Measurements from ENCODE around the gene ARHGEF18.
"Not testable (repeated sequence)": the region's sequence is repeated elsewhere in the genome, so short reads cannot be mapped to it uniquely, and the experiment has no call there.

ARHGEF18 gene

DNA sequence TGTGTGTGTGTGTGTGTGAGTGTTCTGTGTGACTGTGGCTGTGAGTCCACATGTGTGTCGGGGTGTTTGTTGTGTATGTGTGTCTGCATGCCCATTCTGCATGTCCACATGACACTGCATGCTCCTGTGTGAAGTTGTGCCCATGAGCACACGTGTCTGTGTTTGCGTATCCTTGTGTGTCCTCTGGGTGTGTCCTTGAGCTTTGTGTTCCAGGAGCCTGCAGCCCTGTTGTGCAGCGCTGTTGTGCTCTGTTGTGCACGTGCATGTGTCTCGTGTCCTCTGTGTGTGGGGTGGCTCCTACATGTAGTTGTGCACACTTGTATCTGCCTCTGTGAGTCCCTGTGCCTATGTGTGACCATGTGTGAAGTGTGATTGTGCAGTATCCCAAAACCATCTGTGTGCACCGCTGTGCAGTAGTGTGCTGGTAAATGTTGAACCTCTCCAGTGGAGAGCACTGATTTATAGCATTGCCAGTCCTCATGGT lies 2.2 kb upstream of the ARHGEF18 start:
- in situ Hi-C loops (cut with HindIII; ENCODE audit: low sequenced_read_pairs): no loop called here

GRCh38 chr19:7346997-7347396 lies 1.7 kb upstream of the ARHGEF18 start:
- in situ Hi-C loops (cut with HindIII; ENCODE audit: low sequenced_read_pairs): not testable (repeated sequence)

DNA sequence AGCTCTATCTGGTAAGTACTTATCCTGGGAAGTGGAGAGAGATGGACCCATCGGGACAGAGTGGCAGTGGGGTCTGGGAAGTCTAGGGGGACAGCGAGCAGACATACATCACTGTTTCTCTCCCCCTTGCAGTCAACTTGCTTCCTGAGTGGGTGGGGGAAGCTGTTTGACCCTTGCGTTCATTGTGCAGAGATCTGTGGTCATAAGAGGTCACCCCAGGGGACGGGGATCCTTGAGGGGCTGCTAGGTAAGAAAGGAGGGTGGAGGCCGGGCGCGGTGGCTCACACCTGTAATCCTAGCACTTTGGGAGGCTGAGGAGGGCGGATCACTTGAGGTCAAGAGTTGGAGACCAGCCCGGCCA lies 474 bp downstream of the ARHGEF18 start:
- in situ Hi-C loops (cut with HindIII; ENCODE audit: low sequenced_read_pairs): no loop called here

DNA sequence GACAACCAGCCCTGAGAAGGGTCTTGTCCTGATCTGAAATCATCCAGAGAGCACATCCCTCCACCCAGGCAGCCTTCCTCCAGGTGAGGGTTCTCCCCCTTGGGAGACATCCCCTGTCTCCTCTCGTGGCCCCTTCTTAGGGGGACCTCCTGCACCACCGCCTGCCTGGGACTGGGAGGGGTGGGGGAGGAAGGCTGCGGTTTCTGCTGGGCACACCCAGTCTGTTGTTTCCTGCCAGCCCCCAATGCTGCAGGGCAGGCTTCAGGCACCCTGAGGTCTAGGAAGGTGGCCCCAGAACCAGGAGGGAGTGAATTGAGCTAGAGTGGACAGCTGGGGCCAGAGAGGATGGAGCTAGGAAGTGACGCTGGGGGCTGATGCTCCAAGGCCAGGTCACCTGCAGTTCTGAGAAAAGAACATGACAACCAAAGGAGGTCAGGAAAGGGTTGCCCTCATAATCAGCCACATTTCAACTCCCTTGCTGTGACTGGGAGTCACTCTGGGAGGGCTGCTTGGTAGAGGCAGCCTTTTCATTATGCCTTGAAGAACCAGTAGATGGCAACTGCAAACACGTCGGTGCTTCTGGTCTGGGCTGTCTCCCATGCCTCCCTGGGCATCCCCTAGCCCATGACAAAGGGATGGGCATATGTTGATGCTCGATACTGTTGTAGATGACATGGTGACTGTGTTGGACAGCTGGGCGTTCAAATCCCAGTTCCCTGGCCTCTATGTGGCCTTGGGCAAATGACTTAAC lies 1.4 kb downstream of the ARHGEF18 start:
- in situ Hi-C loops (cut with HindIII; ENCODE audit: low sequenced_read_pairs): loop anchor here (25.0 kb wide), 1 partner anchor 462 kb away; no protein-coding TSS in a partner anchor

- in situ Hi-C loops (cut with HindIII; ENCODE audit: low sequenced_read_pairs): loop anchor here (25.0 kb wide), 1 partner anchor 460 kb away; no protein-coding TSS in a partner anchor
Observed at GRCh38 chr19:7351861-7352260, 3.1 kb downstream of the ARHGEF18 start.

DNA sequence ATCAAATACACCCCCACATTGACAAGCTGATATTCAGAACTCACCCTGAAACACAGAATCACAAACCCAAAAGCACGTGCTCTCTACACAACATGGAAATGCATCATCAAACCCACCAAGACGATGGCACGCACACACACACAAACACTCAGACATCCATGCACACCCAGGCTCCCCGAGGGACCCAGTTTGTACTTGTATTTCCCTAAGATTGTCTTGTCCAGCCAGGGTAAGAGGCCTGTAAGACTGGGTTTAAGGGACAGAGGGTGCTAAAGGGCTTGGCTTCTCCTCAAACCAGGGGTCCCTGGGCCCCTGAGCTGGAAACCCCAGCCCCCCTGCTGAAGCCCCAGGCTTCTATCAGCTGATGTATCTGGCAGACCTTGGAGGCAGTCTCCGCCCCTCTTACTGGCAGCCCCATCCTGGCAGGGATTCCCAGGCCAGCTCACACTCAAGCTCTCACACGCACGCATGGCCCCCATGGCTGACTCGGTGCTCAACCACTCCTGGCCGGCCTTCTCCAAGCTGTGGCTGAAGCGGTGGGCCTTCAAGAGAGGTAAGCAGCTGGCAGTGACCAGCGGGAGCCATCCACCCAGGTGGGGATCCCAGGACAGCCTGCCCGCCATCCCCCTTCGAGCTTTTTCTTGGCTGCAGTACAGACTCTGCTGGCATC lies 6.5 kb downstream of the ARHGEF18 start:
- in situ Hi-C loops (cut with HindIII; ENCODE audit: low sequenced_read_pairs): loop anchor here (25.0 kb wide), 1 partner anchor 457 kb away; no protein-coding TSS in a partner anchor

- in situ Hi-C loops (cut with HindIII; ENCODE audit: low sequenced_read_pairs): loop anchor here (25.0 kb wide), 1 partner anchor 456 kb away; no protein-coding TSS in a partner anchor
Observed at GRCh38 chr19:7355871-7356270, 7.1 kb downstream of the ARHGEF18 start.

DNA sequence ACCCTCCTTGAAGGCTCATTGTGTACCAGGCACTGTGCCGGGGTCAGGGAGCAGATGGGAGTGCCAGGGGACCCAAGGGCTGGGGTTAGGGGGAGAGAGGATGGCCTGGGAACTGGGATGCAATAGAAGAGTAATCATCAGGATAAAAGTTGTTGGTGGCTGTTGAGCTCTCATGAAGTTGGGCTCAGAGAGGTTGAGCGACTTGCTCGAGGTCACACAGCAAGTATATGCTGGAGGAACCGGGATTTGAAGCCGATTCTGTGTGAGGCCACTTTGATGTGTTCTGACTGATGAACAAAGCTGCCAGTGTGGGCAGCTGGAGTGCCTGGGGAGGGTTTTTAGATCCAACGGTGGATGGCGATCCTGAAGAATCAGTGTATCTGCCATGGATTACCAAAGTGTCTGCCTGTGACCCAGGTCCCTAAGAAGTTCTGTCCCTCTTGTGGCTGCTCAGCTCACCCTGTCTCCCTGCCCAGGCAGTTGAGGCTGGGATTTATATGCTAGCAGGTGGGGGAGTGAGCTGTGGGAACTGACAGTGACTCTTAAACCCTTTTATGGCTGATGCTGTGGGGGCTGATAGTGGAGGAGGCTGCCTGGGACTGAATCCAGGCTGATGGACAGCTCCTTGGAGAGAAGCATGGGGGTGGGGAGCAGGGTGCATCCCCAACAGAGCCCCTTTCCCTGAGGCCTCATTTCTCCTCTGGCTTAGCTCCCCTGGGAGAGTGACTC lies 8.3 kb downstream of the ARHGEF18 start:
- in situ Hi-C loops (cut with HindIII; ENCODE audit: low sequenced_read_pairs): loop anchor here (25.0 kb wide), 1 partner anchor 455 kb away; no protein-coding TSS in a partner anchor

DNA sequence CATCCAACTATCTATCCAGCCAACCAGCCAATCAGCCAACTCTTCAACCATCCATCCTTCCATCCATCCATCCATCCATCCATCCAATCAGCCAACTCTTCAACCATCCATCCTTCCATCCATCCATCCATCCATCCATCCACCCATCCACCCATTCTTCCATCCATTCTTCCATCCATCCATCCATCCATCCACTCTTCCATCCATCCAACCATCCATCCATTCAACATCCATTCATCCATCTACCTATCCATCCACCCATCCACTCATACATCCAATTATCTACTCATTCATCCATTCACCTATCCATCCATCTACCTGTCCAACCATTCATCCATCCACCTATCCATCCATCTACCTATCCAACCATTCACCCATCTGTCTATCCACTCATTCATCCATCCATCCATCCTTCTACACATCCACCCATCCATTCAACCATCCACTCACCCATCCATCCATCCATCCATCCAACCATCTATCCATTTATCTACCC lies 9.4 kb downstream of the ARHGEF18 start:
- in situ Hi-C loops (cut with HindIII; ENCODE audit: low sequenced_read_pairs): loop anchor here (25.0 kb wide), 1 partner anchor 454 kb away; no protein-coding TSS in a partner anchor

GRCh38 chr19:7360393-7360984 lies 11.8 kb downstream of the ARHGEF18 start:
- in situ Hi-C loops (cut with HindIII; ENCODE audit: low sequenced_read_pairs): loop anchor here (5.0 to 25.0 kb wide), 2 partner anchors 102 to 452 kb away; no protein-coding TSS in a partner anchor

- in situ Hi-C loops (cut with HindIII; ENCODE audit: low sequenced_read_pairs): loop anchor here (5.0 to 25.0 kb wide), 2 partner anchors 99 to 449 kb away; no protein-coding TSS in a partner anchor
Observed at GRCh38 chr19:7363225-7363624, 14.5 kb downstream of the ARHGEF18 start.

DNA sequence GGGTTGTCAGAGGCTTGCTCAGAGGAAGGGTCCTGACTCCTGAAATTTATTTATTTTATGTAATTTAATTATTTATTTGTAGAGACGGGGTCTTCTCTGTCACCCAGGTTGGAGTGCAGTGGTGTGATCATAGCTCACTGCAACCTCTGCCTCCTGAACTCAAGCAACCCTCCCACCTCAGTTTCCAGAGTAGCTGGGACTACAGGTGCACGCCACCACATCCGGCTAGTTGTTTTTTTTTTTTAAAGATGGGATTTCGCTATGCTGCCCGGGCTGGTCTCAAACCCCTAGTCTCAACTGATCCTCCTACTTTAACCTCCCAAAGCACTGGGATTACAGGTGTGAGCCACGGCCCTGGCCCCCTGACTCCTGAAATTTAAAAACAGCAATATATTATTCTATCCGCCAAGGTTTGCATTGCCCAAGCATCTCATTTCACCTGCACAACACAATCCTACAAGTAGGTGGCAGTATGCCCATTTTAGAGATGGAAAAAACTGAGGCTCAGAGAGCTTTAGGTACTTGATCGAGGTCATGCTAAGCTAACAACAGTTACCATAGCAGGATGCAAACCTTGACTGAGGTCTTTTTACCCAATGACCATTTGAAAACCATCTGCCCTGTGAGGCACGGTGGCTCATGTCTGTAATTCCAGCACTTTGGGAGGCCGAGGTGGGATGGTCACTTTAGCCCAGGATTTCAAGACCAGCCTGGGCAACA lies 18.1 kb downstream of the ARHGEF18 start:
- in situ Hi-C loops (cut with HindIII; ENCODE audit: low sequenced_read_pairs): loop anchor here (25.0 kb wide), 1 partner anchor 445 kb away; no protein-coding TSS in a partner anchor

- in situ Hi-C loops (cut with HindIII; ENCODE audit: low sequenced_read_pairs): loop anchor here (25.0 kb wide), 1 partner anchor 444 kb away; no protein-coding TSS in a partner anchor
Observed at GRCh38 chr19:7368456-7368855, 19.7 kb downstream of the ARHGEF18 start.

GRCh38 chr19:7368866-7369265 lies 20.1 kb downstream of the ARHGEF18 start:
- in situ Hi-C loops (cut with HindIII; ENCODE audit: low sequenced_read_pairs): loop anchor here (25.0 kb wide), 1 partner anchor 443 kb away; no protein-coding TSS in a partner anchor

GRCh38 chr19:7370546-7370945 lies 21.8 kb downstream of the ARHGEF18 start:
- in situ Hi-C loops (cut with HindIII; ENCODE audit: low sequenced_read_pairs): loop anchor here (25.0 kb wide), 1 partner anchor 442 kb away; no protein-coding TSS in a partner anchor

- in situ Hi-C loops (cut with HindIII; ENCODE audit: low sequenced_read_pairs): loop anchor here (25.0 kb wide), 1 partner anchor 441 kb away; no protein-coding TSS in a partner anchor
Observed at GRCh38 chr19:7371001-7371400, 22.3 kb downstream of the ARHGEF18 start.

DNA sequence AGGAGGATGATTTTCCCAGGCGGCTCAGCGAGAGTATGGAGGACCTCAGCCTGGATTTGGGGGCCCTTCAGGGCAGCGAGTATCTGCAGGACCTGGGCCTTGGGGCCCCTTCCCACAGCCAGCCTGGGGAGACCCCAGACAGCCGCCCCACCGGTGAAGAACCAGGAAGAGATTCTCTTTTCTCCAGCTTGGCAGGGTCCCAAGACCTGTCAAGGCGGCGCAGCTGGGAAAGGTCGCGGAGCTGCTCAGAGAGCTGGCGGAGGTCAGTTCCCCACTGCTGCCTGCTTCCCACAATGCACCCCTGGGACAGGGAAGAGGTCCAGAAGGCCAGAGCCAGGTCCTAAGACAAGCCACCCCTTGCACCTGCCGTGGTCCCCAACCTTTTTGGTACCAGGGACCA lies 24.1 kb downstream of the ARHGEF18 start:
- in situ Hi-C loops (cut with HindIII; ENCODE audit: low sequenced_read_pairs): loop anchor here (25.0 kb wide), 1 partner anchor 439 kb away; no protein-coding TSS in a partner anchor

- in situ Hi-C loops (cut with HindIII; ENCODE audit: low sequenced_read_pairs): loop anchor here (25.0 kb wide), 1 partner anchor 438 kb away; no protein-coding TSS in a partner anchor
Observed at GRCh38 chr19:7373862-7374261, 25.1 kb downstream of the ARHGEF18 start.

DNA sequence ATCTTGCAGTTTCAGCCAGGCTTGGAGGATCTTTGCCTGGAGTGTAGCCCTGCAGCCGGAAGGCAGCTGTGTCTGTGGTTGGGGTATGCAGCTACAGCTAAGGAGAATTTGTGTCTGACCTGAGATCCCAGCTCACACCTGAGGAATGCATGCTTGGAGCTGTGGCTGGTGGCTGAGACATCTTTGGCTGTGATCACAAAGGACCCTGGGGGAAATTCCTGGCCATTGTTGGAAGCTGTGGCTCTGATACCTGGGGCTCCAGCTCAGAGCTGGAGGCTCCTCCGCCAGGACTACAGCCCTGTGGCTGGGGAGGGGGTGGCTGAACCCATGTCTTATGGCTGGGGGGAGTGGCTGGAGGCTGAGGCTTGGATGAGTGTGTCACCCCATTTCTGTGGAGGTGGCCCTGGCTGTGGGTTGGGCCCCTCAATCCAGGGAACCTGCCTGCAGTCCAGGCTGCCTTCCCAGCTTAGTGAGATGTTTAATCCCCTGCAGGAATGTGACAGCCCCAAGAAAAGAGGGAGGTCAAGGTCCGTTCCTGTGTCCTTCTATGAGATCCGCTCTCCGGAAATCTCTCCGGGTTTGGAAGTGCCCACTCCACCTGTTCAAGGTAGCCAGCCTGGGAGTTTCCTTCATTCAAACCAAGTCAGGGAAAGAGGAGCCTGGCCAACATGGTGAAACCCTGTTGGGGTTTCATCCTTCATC lies 27.6 kb downstream of the ARHGEF18 start:
- in situ Hi-C loops (cut with HindIII; ENCODE audit: low sequenced_read_pairs): no loop called here
